Neural cell (in vitro differentiated cells): ENCODE data around the gene SMPD1.

ENCODE experiments used
- CTCF ChIP-seq: fragments of 450-650 bp; IDR thresholded peaks from 2 replicates; pipeline ENCODE4 v1.5.1; 2014; ENCODE audit warnings: antibody characterized with exemption, mild to moderate bottlenecking, moderate library complexity; ENCODE audit not compliant: poor library complexity, severe bottlenecking
- EP300 ChIP-seq: fragments of 450-650 bp; conservative IDR thresholded peaks from 2 replicates; pipeline ENCODE4 v1.6.1; 2014; ENCODE audit warnings: antibody characterized with exemption, mild to moderate bottlenecking, moderate library complexity; ENCODE audit not compliant: poor library complexity, severe bottlenecking
- EZH2 ChIP-seq: fragments of 200-600, 300-800 bp; shearing (Covaris generic), sonication (generic); IDR thresholded peaks from 2 replicates; pipeline ENCODE4 v1.6.1; 2014; ENCODE audit warnings: antibody characterized with exemption, low read length, borderline replicate concordance, mild to moderate bottlenecking; ENCODE audit not compliant: insufficient read depth, poor library complexity, severe bottlenecking
- MXI1 ChIP-seq: fragments of 450-650 bp; conservative IDR thresholded peaks from 2 replicates; pipeline ENCODE4 v1.6.1; 2014; ENCODE audit warnings: antibody characterized with exemption, mild to moderate bottlenecking; ENCODE audit not compliant: poor library complexity, severe bottlenecking
- POLR2AphosphoS5 ChIP-seq: IDR thresholded peaks from 2 replicates; pipeline ENCODE4 v1.6.1; 2012
- RAD21 ChIP-seq: fragments of 450-650 bp; conservative IDR thresholded peaks from 2 replicates; pipeline ENCODE4 v1.6.1; 2014; ENCODE audit warnings: antibody characterized with exemption, mild to moderate bottlenecking, moderate library complexity
- SMC3 ChIP-seq: fragments of 450-650 bp; conservative IDR thresholded peaks from 2 replicates; pipeline ENCODE4 v1.6.1; 2014; ENCODE audit warnings: antibody characterized with exemption, mild to moderate bottlenecking, moderate library complexity; ENCODE audit not compliant: poor library complexity
- TAF1 ChIP-seq: IDR thresholded peaks from 2 replicates; pipeline ENCODE4 v1.6.1; 2012; ENCODE audit warnings: low read depth
- TF ChIP-seq, protein P1 (sequence below): IDR thresholded peaks from 2 replicates; pipeline ENCODE4 v1.6.1; 2012; ENCODE audit warnings: borderline replicate concordance

DNA sequence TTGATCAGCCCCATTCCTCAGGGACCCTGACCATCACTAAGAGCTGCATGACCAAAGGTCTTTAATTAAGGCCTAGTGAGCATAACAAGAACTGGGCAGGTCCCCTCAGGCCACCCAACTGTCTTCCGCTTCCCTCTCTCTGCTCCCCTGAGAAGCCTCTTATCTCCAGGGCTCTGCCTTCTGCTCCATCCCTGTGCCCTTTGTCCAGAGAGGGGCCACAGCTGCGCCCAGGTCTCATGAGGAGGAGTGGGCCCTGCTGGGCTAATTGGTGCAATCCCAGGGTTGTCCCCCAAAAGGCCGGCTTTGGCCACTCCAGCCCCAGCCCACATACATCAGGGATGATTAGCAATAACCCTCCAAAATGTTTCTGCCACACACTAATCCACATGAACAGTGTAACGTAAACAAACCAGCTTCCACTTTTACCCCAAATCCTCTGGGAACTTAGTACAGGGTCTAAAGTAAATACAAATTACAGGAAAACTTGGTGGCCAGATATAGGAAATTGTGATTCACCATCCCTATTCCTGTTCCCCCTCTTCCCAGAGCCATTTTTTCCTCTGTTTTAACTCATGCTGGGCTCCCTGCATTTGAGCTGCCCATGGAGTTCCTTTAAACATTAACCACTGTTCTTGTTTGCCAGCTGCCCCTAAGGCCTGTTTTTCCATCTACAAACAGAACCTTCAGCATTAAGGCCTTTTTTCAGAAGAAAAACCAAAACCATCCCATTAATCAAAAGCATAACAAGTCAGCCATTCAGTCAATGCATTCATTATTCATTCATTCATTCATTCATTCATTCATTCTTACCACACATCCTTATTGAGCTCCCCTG, 35.4 kb upstream of the SMPD1 start:
- TF ChIP-seq RAD21 (no peak), CTCF (no peak), POLR2AphosphoS5 (no peak), EP300 (no peak), TAF1 (no peak), EZH2 (no peak), SMC3 (no peak), MXI1 (no peak)
- TF ChIP-seq, protein P1, sequence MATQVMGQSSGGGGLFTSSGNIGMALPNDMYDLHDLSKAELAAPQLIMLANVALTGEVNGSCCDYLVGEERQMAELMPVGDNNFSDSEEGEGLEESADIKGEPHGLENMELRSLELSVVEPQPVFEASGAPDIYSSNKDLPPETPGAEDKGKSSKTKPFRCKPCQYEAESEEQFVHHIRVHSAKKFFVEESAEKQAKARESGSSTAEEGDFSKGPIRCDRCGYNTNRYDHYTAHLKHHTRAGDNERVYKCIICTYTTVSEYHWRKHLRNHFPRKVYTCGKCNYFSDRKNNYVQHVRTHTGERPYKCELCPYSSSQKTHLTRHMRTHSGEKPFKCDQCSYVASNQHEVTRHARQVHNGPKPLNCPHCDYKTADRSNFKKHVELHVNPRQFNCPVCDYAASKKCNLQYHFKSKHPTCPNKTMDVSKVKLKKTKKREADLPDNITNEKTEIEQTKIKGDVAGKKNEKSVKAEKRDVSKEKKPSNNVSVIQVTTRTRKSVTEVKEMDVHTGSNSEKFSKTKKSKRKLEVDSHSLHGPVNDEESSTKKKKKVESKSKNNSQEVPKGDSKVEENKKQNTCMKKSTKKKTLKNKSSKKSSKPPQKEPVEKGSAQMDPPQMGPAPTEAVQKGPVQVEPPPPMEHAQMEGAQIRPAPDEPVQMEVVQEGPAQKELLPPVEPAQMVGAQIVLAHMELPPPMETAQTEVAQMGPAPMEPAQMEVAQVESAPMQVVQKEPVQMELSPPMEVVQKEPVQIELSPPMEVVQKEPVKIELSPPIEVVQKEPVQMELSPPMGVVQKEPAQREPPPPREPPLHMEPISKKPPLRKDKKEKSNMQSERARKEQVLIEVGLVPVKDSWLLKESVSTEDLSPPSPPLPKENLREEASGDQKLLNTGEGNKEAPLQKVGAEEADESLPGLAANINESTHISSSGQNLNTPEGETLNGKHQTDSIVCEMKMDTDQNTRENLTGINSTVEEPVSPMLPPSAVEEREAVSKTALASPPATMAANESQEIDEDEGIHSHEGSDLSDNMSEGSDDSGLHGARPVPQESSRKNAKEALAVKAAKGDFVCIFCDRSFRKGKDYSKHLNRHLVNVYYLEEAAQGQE: no peak
